Measurements from ENCODE around the gene TAS2R39. TPM values are rescaled to one million over a fixed set of nuclear protein-coding genes. Genes with fewer than 3 reads are reported as not detected.
"Not testable (repeated sequence)": the region's sequence is repeated elsewhere in the genome, so short reads cannot be mapped to it uniquely, and the experiment has no call there.

TAS2R39 gene
- total and polyA plus RNA-seq, 2 donors from 2014 or later, result not detected

DNA sequence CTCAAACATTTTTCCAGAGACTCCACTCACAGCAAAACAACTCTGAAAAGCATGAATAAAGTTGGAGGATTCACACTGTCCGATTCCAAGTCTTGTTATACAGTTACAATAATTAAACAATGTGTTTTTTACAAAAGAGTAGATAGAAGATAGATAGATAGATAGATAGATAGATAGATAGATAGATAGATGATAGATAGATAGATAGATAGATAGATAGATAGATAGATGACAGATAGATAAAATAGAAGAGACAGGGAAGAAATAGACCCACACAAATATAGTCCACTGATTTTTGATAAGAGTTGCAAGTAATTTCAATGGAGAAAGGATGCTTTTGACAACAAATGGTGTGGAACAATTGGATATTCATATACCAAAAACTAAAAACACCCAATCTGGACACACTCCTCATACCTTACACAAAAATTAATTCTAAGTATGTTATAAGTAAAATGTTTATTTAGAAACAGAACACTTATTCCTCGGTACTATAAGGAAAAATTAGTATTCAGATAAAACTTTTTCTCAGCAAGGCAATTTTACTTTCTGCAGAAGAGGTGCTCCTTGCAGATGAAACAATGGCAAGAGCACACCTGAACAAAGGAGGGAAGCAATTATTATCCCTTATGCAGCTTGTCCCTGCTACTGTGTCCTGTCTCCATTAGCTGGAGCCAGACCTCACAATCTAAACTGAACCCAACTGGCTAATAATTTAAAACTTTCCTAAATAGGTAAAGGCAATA, 5.7 kb upstream of the TAS2R39 start:
- no peaks in the 10 kb centered on the region for H3K27me3 ChIP-seq (ENCODE audit: control insufficient read depth, insufficient read depth, low read length)
- no peak for FAIRE-seq
- H3K9ac ChIP-seq (ENCODE audit: low read length in 3 of 3), result no peak overlapping the region
- H3K4me1 ChIP-seq (ENCODE audit: control insufficient read depth in 2 of 3, insufficient read depth in 2 of 3, low read depth in 1 of 3, low read length in 3 of 3), result no peaks in the 10 kb centered on the region
- no peak for DNase-seq
- H3K27ac ChIP-seq (ENCODE audit: low read depth in 2 of 2, low read length in 2 of 2), result no peak overlapping the region
- intact Hi-C loops (cut with DNase I), result no loop called here
- peaks cover 0 to 6% (median 0%) of the 10 kb centered on the region in 3 donors for H3K9me3 ChIP-seq (ENCODE audit: control insufficient read depth in 2 of 3, insufficient read depth in 1 of 3, low read length in 3 of 3)
- TF ChIP-seq, protein P1, sequence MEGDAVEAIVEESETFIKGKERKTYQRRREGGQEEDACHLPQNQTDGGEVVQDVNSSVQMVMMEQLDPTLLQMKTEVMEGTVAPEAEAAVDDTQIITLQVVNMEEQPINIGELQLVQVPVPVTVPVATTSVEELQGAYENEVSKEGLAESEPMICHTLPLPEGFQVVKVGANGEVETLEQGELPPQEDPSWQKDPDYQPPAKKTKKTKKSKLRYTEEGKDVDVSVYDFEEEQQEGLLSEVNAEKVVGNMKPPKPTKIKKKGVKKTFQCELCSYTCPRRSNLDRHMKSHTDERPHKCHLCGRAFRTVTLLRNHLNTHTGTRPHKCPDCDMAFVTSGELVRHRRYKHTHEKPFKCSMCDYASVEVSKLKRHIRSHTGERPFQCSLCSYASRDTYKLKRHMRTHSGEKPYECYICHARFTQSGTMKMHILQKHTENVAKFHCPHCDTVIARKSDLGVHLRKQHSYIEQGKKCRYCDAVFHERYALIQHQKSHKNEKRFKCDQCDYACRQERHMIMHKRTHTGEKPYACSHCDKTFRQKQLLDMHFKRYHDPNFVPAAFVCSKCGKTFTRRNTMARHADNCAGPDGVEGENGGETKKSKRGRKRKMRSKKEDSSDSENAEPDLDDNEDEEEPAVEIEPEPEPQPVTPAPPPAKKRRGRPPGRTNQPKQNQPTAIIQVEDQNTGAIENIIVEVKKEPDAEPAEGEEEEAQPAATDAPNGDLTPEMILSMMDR (IDR thresholded peaks at IDR 0.05; ENCODE audit: borderline replicate concordance, extremely low read depth, insufficient read depth), result no peak
- H3K4me3 ChIP-seq (ENCODE audit: low read length in 3 of 3), result no peak overlapping the region
- no peaks in the 10 kb centered on the region for H3K36me3 ChIP-seq (ENCODE audit: control insufficient read depth in 2 of 3, insufficient read depth in 3 of 3, low read length in 3 of 3)

GRCh38 chr7:143180771-143181170, 2.4 kb upstream of the TAS2R39 start:
- DNase-seq; FAIRE-seq; H3K27ac ChIP-seq (ENCODE audit: low read depth in 2 of 2, low read length in 2 of 2); H3K36me3 ChIP-seq (ENCODE audit: control insufficient read depth in 2 of 3, insufficient read depth in 3 of 3, low read length in 3 of 3); H3K9me3 ChIP-seq (ENCODE audit: control insufficient read depth in 2 of 3, insufficient read depth in 1 of 3, low read length in 3 of 3); intact Hi-C loops (cut with DNase I); H3K4me3 ChIP-seq (ENCODE audit: low read length in 3 of 3); H3K9ac ChIP-seq (ENCODE audit: low read length in 3 of 3); H3K4me1 ChIP-seq (ENCODE audit: control insufficient read depth in 2 of 3, insufficient read depth in 2 of 3, low read depth in 1 of 3, low read length in 3 of 3); H3K27me3 ChIP-seq (ENCODE audit: control insufficient read depth, insufficient read depth, low read length): not testable (repeated sequence)

DNA sequence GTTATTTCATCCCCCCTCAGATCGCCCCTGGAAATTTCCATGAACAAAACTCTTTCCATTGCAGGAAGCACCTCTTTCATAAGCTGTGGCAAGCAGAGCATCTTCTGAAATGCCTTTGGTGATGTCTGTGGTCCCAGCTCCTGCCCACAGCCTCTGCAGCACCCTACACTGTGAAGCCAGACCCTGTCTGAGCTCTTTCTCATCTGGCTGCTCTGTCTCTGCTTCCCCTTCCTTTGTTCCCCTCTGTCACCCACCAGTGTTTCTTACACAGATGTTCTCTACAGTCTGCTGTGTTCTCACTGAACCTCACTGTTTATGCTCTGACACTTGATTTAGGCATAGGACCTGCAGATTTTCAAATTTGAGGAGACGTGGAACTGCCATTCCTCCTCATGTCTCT, 1.9 kb upstream of the TAS2R39 start:
- no peak for FAIRE-seq
- TF ChIP-seq, protein P1 (IDR thresholded peaks at IDR 0.05; ENCODE audit: borderline replicate concordance, extremely low read depth, insufficient read depth), result no peak

GRCh38 chr7:143185551-143185950, 2.3 kb downstream of the TAS2R39 start:
- no peak for FAIRE-seq
- TF ChIP-seq, protein P1 (IDR thresholded peaks at IDR 0.05; ENCODE audit: borderline replicate concordance, extremely low read depth, insufficient read depth), result no peak

More for the DNA sequence above, 1.9 kb upstream of the TAS2R39 start:
- Histone ChIP-seq H3K4me1 (ENCODE audit: control insufficient read depth in 2 of 3, insufficient read depth in 2 of 3, low read depth in 1 of 3, low read length in 3 of 3) (no peaks in the 10 kb centered on the region), H3K9ac (ENCODE audit: low read length in 3 of 3) (no peak overlapping the region), H3K36me3 (ENCODE audit: control insufficient read depth in 2 of 3, insufficient read depth in 3 of 3, low read length in 3 of 3) (no peaks in the 10 kb centered on the region), H3K27ac (ENCODE audit: low read depth in 2 of 2, low read length in 2 of 2) (no peak overlapping the region), H3K4me3 (ENCODE audit: low read length in 3 of 3) (no peak overlapping the region), H3K9me3 (ENCODE audit: control insufficient read depth in 2 of 3, insufficient read depth in 1 of 3, low read length in 3 of 3) (peaks cover 0 to 6% (median 0%) of the 10 kb centered on the region in 3 donors), H3K27me3 (ENCODE audit: control insufficient read depth, insufficient read depth, low read length) (no peaks in the 10 kb centered on the region)
- DNase-seq, result no peak
- intact Hi-C loops (cut with DNase I), result no loop called here

More at GRCh38 chr7:143185551-143185950, 2.3 kb downstream of the TAS2R39 start:
- H3K27me3 ChIP-seq (ENCODE audit: control insufficient read depth, insufficient read depth, low read length), result no peaks in the 10 kb centered on the region
- no peaks in the 10 kb centered on the region for H3K4me1 ChIP-seq (ENCODE audit: control insufficient read depth in 2 of 3, insufficient read depth in 2 of 3, low read depth in 1 of 3, low read length in 3 of 3)
- intact Hi-C loops (cut with DNase I), result no loop called here
- no peaks in the 10 kb centered on the region for H3K36me3 ChIP-seq (ENCODE audit: control insufficient read depth in 2 of 3, insufficient read depth in 3 of 3, low read length in 3 of 3)
- no peak overlapping the region for H3K9ac ChIP-seq (ENCODE audit: low read length in 3 of 3)
- no peak for DNase-seq
- no peak overlapping the region for H3K27ac ChIP-seq (ENCODE audit: low read depth in 2 of 2, low read length in 2 of 2)
- no peaks in the 10 kb centered on the region for H3K9me3 ChIP-seq (ENCODE audit: control insufficient read depth in 2 of 3, insufficient read depth in 1 of 3, low read length in 3 of 3)
- H3K4me3 ChIP-seq (ENCODE audit: low read length in 3 of 3), result no peak overlapping the region

Data from kidney (tissue), 14 donors.